Activated CD4-positive, alpha-beta memory T cell treated with anti-CD3 and anti-CD28 coated beads for 36 hours (primary cell): ENCODE data around the gene CCDC184. TPM values are rescaled to one million over a fixed set of nuclear protein-coding genes. Genes with fewer than 3 reads are reported as not detected.
"Not testable (repeated sequence)": the region's sequence is repeated elsewhere in the genome, so short reads cannot be mapped to it uniquely, and the experiment has no call there.

Source experiments
- CTCF ChIA-PET: fragments of 350-600 bp; sonication (Branson Sonifier 250); formaldehyde crosslinking; loops from one replicate; lab custom pipeline; 2021; ENCODE audit warnings: antibody characterized with exemption, inconsistent platforms; lab: Charles Lee
- POLR2A ChIA-PET: fragments of 350-600 bp; sonication (Branson Sonifier 250); formaldehyde crosslinking; loops from one replicate; lab custom pipeline; 2021; ENCODE audit warnings: antibody characterized with exemption; lab: Charles Lee
- DNase-seq: peaks from one replicate; pipeline ENCODE4 v3.0.0-alpha.2; 2020
- H3K27ac Mint-ChIP-seq: one replicate; pipeline ENCODE4 v1.8.0; 2021; ENCODE audit warnings: mixed read lengths
- H3K27me3 Mint-ChIP-seq: one replicate; pipeline ENCODE4 v1.8.0; 2021; ENCODE audit warnings: mixed read lengths
- H3K36me3 Mint-ChIP-seq: one replicate; pipeline ENCODE4 v1.8.0; 2021; ENCODE audit warnings: mixed read lengths
- H3K4me1 Mint-ChIP-seq: one replicate; pipeline ENCODE4 v1.8.0; 2021; ENCODE audit warnings: low read depth, mixed read lengths
- H3K4me3 Mint-ChIP-seq: one replicate; pipeline ENCODE4 v1.8.0; 2021; ENCODE audit warnings: mild to moderate bottlenecking, mixed read lengths
- H3K9me3 Mint-ChIP-seq: one replicate; pipeline ENCODE4 v1.8.0; 2021; ENCODE audit warnings: mixed read lengths
- intact Hi-C: fragments of 100-400 bp; cut with micrococcal nuclease; formaldehyde crosslinking; loops from one replicate; pipeline ENCODE4 v1.15.1; 2023
- total RNA-seq, 2 experiments: library from RNA; stranded (reverse); gene quantifications; one replicate each; pipeline ENCODE4 v1.2.3, GENCODE V29; 2021

CCDC184 gene
- total RNA-seq, 2 experiments from 2014 or later = 0.36 to 0.40 TPM

- intact Hi-C loops = no loop called here
- POLR2A ChIA-PET = no interaction called here
- DNase-seq = no peak
- CTCF ChIA-PET = no interaction called here
- Mint-ChIP-seq H3K4me3 (no peak overlapping the region), H3K4me1 (no peaks in the 10 kb centered on the region), H3K27ac (no peak overlapping the region), H3K9me3 (no peaks in the 10 kb centered on the region), H3K36me3 (no peaks in the 10 kb centered on the region), H3K27me3 (peaks cover 4% of the 10 kb centered on the region)
Observed at GRCh38 chr12:48216785-48217184, 33.3 kb downstream of the CCDC184 start.

GRCh38 chr12:48219631-48220030 lies 36.2 kb downstream of the CCDC184 start:
- intact Hi-C loops = no loop called here
- Mint-ChIP-seq H3K4me3 (no peak overlapping the region), H3K4me1 (no peaks in the 10 kb centered on the region), H3K9me3 (no peaks in the 10 kb centered on the region), H3K36me3 (no peaks in the 10 kb centered on the region), H3K27me3 (peaks cover 5% of the 10 kb centered on the region), H3K27ac (no peak overlapping the region)
- no peak for DNase-seq
- ChIA-PET CTCF (no interaction called here), POLR2A (no interaction called here)

- POLR2A ChIA-PET = no interaction called here
- H3K36me3 Mint-ChIP-seq = no peaks in the 10 kb centered on the region
- CTCF ChIA-PET = interaction anchor here (0.7 kb wide), 1 partner anchor 514 kb away, joined by 4 read pairs; no protein-coding TSS in a partner anchor
- H3K4me1 Mint-ChIP-seq = no peaks in the 10 kb centered on the region
- peaks cover 6% of the 10 kb centered on the region for H3K27me3 Mint-ChIP-seq
- H3K9me3 Mint-ChIP-seq = no peaks in the 10 kb centered on the region
- DNase-seq = no peak
- H3K4me3 Mint-ChIP-seq = no peak overlapping the region
- H3K27ac Mint-ChIP-seq = no peak overlapping the region
- intact Hi-C loops = no loop called here
Observed at GRCh38 chr12:48220701-48221100, 37.3 kb downstream of the CCDC184 start.

GRCh38 chr12:48221645-48222044 lies 38.2 kb downstream of the CCDC184 start:
- Mint-ChIP-seq H3K27ac (no peak overlapping the region), H3K4me3 (no peak overlapping the region), H3K36me3 (no peaks in the 10 kb centered on the region), H3K9me3 (no peaks in the 10 kb centered on the region), H3K4me1 (no peaks in the 10 kb centered on the region), H3K27me3 (peaks cover 9% of the 10 kb centered on the region)
- no peak for DNase-seq
- intact Hi-C loops = no loop called here
- POLR2A ChIA-PET = no interaction called here
- CTCF ChIA-PET = interaction anchor here (1.4 kb wide), 1 partner anchor 24 kb away, joined by 5 read pairs; no protein-coding TSS in a partner anchor

GRCh38 chr12:48224533-48224932 lies 41.1 kb downstream of the CCDC184 start:
- intact Hi-C loops, H3K36me3 Mint-ChIP-seq, DNase-seq, H3K4me1 Mint-ChIP-seq, POLR2A ChIA-PET, H3K4me3 Mint-ChIP-seq, H3K27ac Mint-ChIP-seq, H3K9me3 Mint-ChIP-seq, CTCF ChIA-PET: not testable (repeated sequence)
- H3K27me3 Mint-ChIP-seq = peaks cover 15% of the 10 kb centered on the region

- H3K9me3 Mint-ChIP-seq = peaks cover 11% of the 10 kb centered on the region
Observed at GRCh38 chr12:48231169-48231958, 47.9 kb downstream of the CCDC184 start.

More at GRCh38 chr12:48231169-48231958, 47.9 kb downstream of the CCDC184 start:
- intact Hi-C loops, H3K36me3 Mint-ChIP-seq, H3K4me1 Mint-ChIP-seq, H3K4me3 Mint-ChIP-seq, H3K27ac Mint-ChIP-seq, POLR2A ChIA-PET, DNase-seq, H3K27me3 Mint-ChIP-seq: not testable (repeated sequence)
- CTCF ChIA-PET = interaction anchor here (1.5 kb wide), 1 partner anchor 34 kb away, joined by 5 read pairs; no protein-coding TSS in a partner anchor

Other genes starting within 250 kb of the CCDC184 start
- 100 to 1,000 TPM; 179 to 182 TPM for gene TMEM106C, start 220.0 kb upstream of the CCDC184 start, total RNA-seq
- gene COL2A1, start 179.2 kb upstream of the CCDC184 start, total RNA-seq = not detected
- gene SENP1, start 77.6 kb upstream of the CCDC184 start, total RNA-seq = 10 to 100 TPM; 37.7 to 41.6 TPM
- 10 to 100 TPM; 55.6 to 56.1 TPM for gene PFKM, start 64.3 kb upstream of the CCDC184 start, total RNA-seq
- gene ASB8, start 26.1 kb upstream of the CCDC184 start, total RNA-seq = 10 to 100 TPM; 31.4 to 33.6 TPM
- gene OR10AD1, start 19.6 kb downstream of the CCDC184 start, total RNA-seq = not detected
- 1 to 10 TPM; 6.8 to 9.3 TPM for gene ZNF641, start 167.3 kb downstream of the CCDC184 start, total RNA-seq